MCF 10A (cell line): ENCODE data around the gene WNT7A. TPM values are rescaled to one million over a fixed set of nuclear protein-coding genes. Genes with fewer than 3 reads are reported as not detected.

Source experiments
- BruUV-seq: library from RNA; stranded (reverse); fragments of 400-500 nt; replicated peaks from 2 replicates; lab custom pipeline; 2021; lab: Mats Ljungman, UMichigan
- CTCF ChIA-PET: fragments of 300-600 bp; sonication (Branson Sonifier 250); formaldehyde crosslinking; extraction: SDS; loops from one replicate; lab custom pipeline; 2021; ENCODE audit warnings: antibody characterized with exemption, inconsistent platforms; lab: Yijun Ruan, JAX
- POLR2A ChIA-PET: fragments of 300-600, 350-650 bp; sonication (Branson Sonifier 250); formaldehyde crosslinking; extraction: SDS; loops from one replicate; lab custom pipeline; 2020; ENCODE audit warnings: antibody characterized with exemption, inconsistent platforms; lab: Yijun Ruan, JAX
- DNase-seq: peaks from one replicate; pipeline ENCODE4 v3.0.0-alpha.2; 2018; ENCODE audit not compliant: unreplicated experiment
- H3K27ac Mint-ChIP-seq: one replicate; pipeline ENCODE4 v1.8.0; 2022; ENCODE audit warnings: mild to moderate bottlenecking, low read depth, mixed read lengths; ENCODE audit not compliant: unreplicated experiment
- H3K27me3 Mint-ChIP-seq: one replicate; pipeline ENCODE4 v1.8.0; 2022; ENCODE audit warnings: mixed read lengths; ENCODE audit not compliant: insufficient read depth, unreplicated experiment
- H3K36me3 Mint-ChIP-seq: one replicate; pipeline ENCODE4 v1.8.0; 2022; ENCODE audit warnings: mild to moderate bottlenecking, moderate library complexity, mixed read lengths; ENCODE audit not compliant: insufficient read depth, unreplicated experiment
- H3K4me1 Mint-ChIP-seq: one replicate; pipeline ENCODE4 v1.8.0; 2022; ENCODE audit warnings: mixed read lengths; ENCODE audit not compliant: insufficient read depth, unreplicated experiment
- H3K4me3 Mint-ChIP-seq: one replicate; pipeline ENCODE4 v1.8.0; 2022; ENCODE audit warnings: mild to moderate bottlenecking, moderate library complexity, mixed read lengths; ENCODE audit not compliant: unreplicated experiment
- H3K9me3 Mint-ChIP-seq: one replicate; pipeline ENCODE4 v1.8.0; 2022; ENCODE audit warnings: mixed read lengths; ENCODE audit not compliant: unreplicated experiment
- intact Hi-C: fragments of 100-400 bp; cut with micrococcal nuclease; formaldehyde crosslinking; loops from 2 replicates; pipeline ENCODE4 v1.14.1; 2022
- total RNA-seq: library from RNA; stranded (reverse); gene quantifications from 2 replicates; pipeline ENCODE4 v1.2.3, GENCODE V29; 2022
- TF ChIP-seq, protein P1 (sequence below): fragments of 200-600 bp; IDR thresholded peaks from one replicate; pipeline ENCODE4 v1.8.0; 2022; ENCODE audit warnings: antibody characterized with exemption, mild to moderate bottlenecking; ENCODE audit not compliant: unreplicated experiment

WNT7A gene
- total RNA-seq, 1 experiment from 2014 or later = 0.47 TPM

DNA sequence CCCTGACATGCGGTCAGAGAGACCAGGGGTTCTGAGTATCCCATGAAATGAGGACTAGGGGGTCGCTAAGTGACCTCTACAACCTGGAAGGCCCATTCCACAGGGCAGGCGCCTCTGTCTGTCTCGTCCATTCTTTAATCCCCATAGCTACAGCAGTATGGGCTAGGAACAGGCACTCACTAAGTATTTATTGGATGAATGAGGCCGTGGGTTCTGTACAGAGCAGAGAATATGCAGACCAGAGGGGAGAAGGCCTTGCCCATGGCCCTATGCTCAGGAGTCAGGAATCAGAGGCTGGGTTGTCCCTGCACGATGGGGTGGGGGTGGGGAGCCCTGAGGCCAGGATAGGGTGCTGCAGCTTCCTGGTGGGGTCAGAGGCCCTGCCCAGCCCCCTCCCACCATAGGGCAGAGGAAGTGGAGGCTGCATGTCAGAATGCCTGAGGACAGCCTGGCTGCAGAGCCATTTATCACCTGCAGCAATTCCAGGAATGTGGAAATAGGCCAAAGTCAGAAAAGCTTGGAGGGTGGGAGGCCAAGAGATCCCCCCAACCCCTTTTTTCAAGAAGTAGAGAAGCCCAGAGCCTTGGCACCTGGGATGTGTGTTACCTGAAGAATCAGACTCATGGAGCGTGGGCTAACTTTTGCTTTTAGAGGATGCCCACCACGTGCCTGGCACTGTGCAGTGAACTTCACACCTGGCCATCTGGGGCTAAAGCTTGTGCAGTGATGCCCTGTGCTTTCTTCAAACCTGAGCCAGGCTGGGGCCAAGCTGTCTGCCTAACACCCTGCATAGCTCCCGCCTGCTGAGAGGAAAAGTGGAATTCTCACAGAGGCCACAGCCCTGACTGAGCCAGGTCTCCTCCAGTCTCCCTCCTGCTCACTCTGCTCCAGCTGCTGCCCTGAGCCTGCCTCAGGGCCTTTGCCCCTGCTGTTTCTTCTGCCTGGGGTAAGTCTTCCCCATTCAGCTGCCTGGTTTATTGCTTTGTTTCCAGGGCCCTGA is 109.4 kb downstream of the WNT7A start:
- ChIA-PET CTCF (interaction anchor here (1.2 kb wide), 2 partner anchors 113 to 115 kb away, joined by 3 to 4 read pairs; no protein-coding TSS in a partner anchor), POLR2A (no interaction called here)
- Mint-ChIP-seq H3K27ac (no peak overlapping the region), H3K9me3 (no peaks in the 10 kb centered on the region), H3K27me3 (no peaks in the 10 kb centered on the region), H3K4me3 (no peak overlapping the region), H3K36me3 (no peaks in the 10 kb centered on the region), H3K4me1 (no peaks in the 10 kb centered on the region)
- no peak for DNase-seq
- TF ChIP-seq, protein P1, sequence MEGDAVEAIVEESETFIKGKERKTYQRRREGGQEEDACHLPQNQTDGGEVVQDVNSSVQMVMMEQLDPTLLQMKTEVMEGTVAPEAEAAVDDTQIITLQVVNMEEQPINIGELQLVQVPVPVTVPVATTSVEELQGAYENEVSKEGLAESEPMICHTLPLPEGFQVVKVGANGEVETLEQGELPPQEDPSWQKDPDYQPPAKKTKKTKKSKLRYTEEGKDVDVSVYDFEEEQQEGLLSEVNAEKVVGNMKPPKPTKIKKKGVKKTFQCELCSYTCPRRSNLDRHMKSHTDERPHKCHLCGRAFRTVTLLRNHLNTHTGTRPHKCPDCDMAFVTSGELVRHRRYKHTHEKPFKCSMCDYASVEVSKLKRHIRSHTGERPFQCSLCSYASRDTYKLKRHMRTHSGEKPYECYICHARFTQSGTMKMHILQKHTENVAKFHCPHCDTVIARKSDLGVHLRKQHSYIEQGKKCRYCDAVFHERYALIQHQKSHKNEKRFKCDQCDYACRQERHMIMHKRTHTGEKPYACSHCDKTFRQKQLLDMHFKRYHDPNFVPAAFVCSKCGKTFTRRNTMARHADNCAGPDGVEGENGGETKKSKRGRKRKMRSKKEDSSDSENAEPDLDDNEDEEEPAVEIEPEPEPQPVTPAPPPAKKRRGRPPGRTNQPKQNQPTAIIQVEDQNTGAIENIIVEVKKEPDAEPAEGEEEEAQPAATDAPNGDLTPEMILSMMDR = no peak
- BruUV-seq = no TSS peak
- intact Hi-C loops = no loop called here

- no peaks in the 10 kb centered on the region for H3K4me1 Mint-ChIP-seq
- BruUV-seq = no TSS peak
- intact Hi-C loops = no loop called here
- ChIA-PET POLR2A (no interaction called here), CTCF (no interaction called here)
- no peaks in the 10 kb centered on the region for H3K27me3 Mint-ChIP-seq
- no peak for DNase-seq
- TF ChIP-seq, protein P1 = no peak
- no peaks in the 10 kb centered on the region for H3K9me3 Mint-ChIP-seq
- H3K36me3 Mint-ChIP-seq = no peaks in the 10 kb centered on the region
- no peak overlapping the region for H3K4me3 Mint-ChIP-seq
- H3K27ac Mint-ChIP-seq = no peak overlapping the region
Measured at GRCh38 chr3:13769422-13769821, 110.4 kb downstream of the WNT7A start.

GRCh38 chr3:13768453-13768852 is 111.4 kb downstream of the WNT7A start:
- POLR2A ChIA-PET = no interaction called here
- intact Hi-C loops = no loop called here
- Mint-ChIP-seq H3K4me3 (no peak overlapping the region), H3K27me3 (no peaks in the 10 kb centered on the region), H3K27ac (no peak overlapping the region), H3K4me1 (no peaks in the 10 kb centered on the region), H3K9me3 (no peaks in the 10 kb centered on the region), H3K36me3 (no peaks in the 10 kb centered on the region)
- no peak for DNase-seq
- CTCF ChIA-PET = interaction anchor here (0.6 kb wide), 1 partner anchor 471 kb away, joined by 4 read pairs; no protein-coding TSS in a partner anchor
- TF ChIP-seq, protein P1 = no peak
- no TSS peak for BruUV-seq

DNA sequence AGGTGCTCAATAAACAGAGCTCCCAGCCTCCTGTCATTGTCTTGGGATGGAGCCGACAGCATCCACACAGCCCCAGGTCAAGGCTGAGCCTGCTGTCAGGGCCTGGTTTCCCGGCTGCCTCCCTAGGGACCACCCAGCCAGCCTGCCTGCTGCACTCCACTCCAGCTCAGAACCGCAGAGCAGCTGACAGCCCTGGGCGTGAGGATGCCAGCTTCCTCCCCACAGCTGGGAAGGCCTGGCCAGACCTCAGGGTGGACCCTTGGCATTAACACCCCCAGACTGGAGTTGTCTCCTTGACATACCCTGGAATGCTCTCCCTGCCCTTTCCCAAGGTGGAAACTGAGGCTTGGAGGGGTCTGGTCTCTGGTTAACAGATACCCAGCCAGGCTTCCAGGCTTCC is 112.0 kb downstream of the WNT7A start:
- Mint-ChIP-seq H3K4me3 (no peak overlapping the region), H3K36me3 (no peaks in the 10 kb centered on the region), H3K27ac (no peak overlapping the region), H3K4me1 (no peaks in the 10 kb centered on the region), H3K9me3 (no peaks in the 10 kb centered on the region), H3K27me3 (no peaks in the 10 kb centered on the region)
- no TSS peak for BruUV-seq
- ChIA-PET CTCF (no interaction called here), POLR2A (no interaction called here)
- intact Hi-C loops = no loop called here
- TF ChIP-seq, protein P1 = no peak
- DNase-seq = no peak
